ENCODE data around the gene KCNA10. TPM values are rescaled to one million over a fixed set of nuclear protein-coding genes. Genes with fewer than 3 reads are reported as not detected.
A peak's percentile ranks its signal among the peaks of the same experiment; 100 is the strongest.

KCNA10 gene
- total and polyA plus RNA-seq, 2 of the 13 experiments (the other 11 are each of a cell fraction or from before 2014, with no cell fraction given) = not detected

- H3K4me2 ChIP-seq (ENCODE audit: low read depth, low read length) = peak overlapping the region; percentile 74
- intact Hi-C loops (cut with micrococcal nuclease; ENCODE audit: unreplicated experiment) = loop anchor here (1.0 kb wide), 1 partner anchor 60 kb away; no protein-coding TSS in a partner anchor
- FAIRE-seq (no peak), DNase-seq (ENCODE audit: low spot score) (peak; percentile 11), ATAC-seq (peak; percentile 95)
- no peaks in the 10 kb centered on the region for H3K4me1 ChIP-seq (ENCODE audit: insufficient read depth, low read length)
- in situ Hi-C loops (cut with HindIII; ENCODE audit: extremely low pct_ligation_motif_present, low pct_unique_long_range_greater_than_20kb) = loop anchor here (5.0 kb wide), 1 partner anchor 57 kb away; no protein-coding TSS in a partner anchor
- H3K27me3 ChIP-seq (ENCODE audit: control insufficient read depth in 1 of 2, insufficient read depth in 2 of 2, low read length in 2 of 2) = peaks cover 4 to 25% of the 10 kb centered on the region in 2 experiments; a peak in 4 of 5 replicates
- WGBS (ENCODE audit: low lambda C conversion rate) = 20% methylated on average over 17 of the region's 53 CpGs
- no TSS peak for BruUV-seq (replicated peaks)
- peak overlapping the region in 2 of 3 experiments; percentile 28 to 61; a peak in 2 of 6 replicates for H3K4me3 ChIP-seq (replicated peaks in 1 of 3; ENCODE audit: insufficient read depth in 1 of 3, low read depth in 2 of 3, low read length in 3 of 3)
- CTCF ChIA-PET (ENCODE audit: low intra/inter-chr PET ratio, low total read pairs) = interaction anchor here (1.3 to 1.8 kb wide), 2 partner anchors 60 to 65 kb away, joined by 4 to 15 read pairs; no protein-coding TSS in a partner anchor
- peaks cover 8% of the 10 kb centered on the region; the same call in 1 of the 2 replicates for H4K20me1 ChIP-seq (ENCODE audit: insufficient read depth, low read length)
- H3K27ac ChIP-seq (ENCODE audit: extremely low read length, insufficient read depth, low read length) = no peak overlapping the region
- no peak overlapping the region for H3K9ac ChIP-seq (ENCODE audit: insufficient read depth, low read depth, low read length)
- no peak overlapping the region for H2AFZ ChIP-seq (ENCODE audit: low read length)
- POLR2A ChIA-PET = no interaction called here
- H3K36me3 ChIP-seq (replicated peaks in 1 of 2; ENCODE audit: control insufficient read depth in 1 of 2, insufficient read depth in 2 of 2, low read length in 2 of 2) = no peaks in the 10 kb centered on the region
- H3K79me2 ChIP-seq (ENCODE audit: insufficient read depth, low read length) = no peaks in the 10 kb centered on the region
- no peaks in the 10 kb centered on the region for H3K9me3 ChIP-seq (ENCODE audit: low read length)
- no peak for TF ChIP-seq NFYB (CRISPR knock-in tag; IDR thresholded peaks at IDR 0.05)
- no peak for TF ChIP-seq HDAC1 (CRISPR knock-in tag; IDR thresholded peaks at IDR 0.05)
- TF ChIP-seq NCOR1 (IDR thresholded peaks at IDR 0.05; ENCODE audit: borderline replicate concordance, low read length) = no peak
- peak; percentile 81 for TF ChIP-seq XRCC5 (optimal IDR thresholded peaks at IDR 0.05; ENCODE audit: low read length)
- no peak for TF ChIP-seq SSRP1 (CRISPR knock-in tag; IDR thresholded peaks at IDR 0.05)
- TF ChIP-seq SP4 (CRISPR knock-in tag; IDR thresholded peaks at IDR 0.05) = 0 out of 2 replicates have a peak, but pooled peaks have one; percentile 5
- TF ChIP-seq HINFP (CRISPR knock-in tag; IDR thresholded peaks at IDR 0.05; ENCODE audit: low read depth) = no peak
- peak; percentile 82 for TF ChIP-seq MTF2 (CRISPR knock-in tag; IDR thresholded peaks at IDR 0.05; ENCODE audit: borderline replicate concordance)
- TF ChIP-seq SNRNP70 (IDR thresholded peaks at IDR 0.05; ENCODE audit: low read depth, low read length) = no peak
- no peak for TF ChIP-seq ZNF33A (CRISPR knock-in tag; IDR thresholded peaks at IDR 0.05; ENCODE audit: borderline replicate concordance)
- no peak for TF ChIP-seq DNMT1 (CRISPR knock-in tag; IDR thresholded peaks at IDR 0.05)
- TF ChIP-seq MTA3 (CRISPR knock-in tag; IDR thresholded peaks at IDR 0.05) = no peak
- TF ChIP-seq MXD1 (CRISPR knock-in tag; IDR thresholded peaks at IDR 0.05) = 0 out of 2 replicates have a peak, but pooled peaks have one; percentile 33
- TF ChIP-seq RAD21 (CRISPR knock-in tag; IDR thresholded peaks at IDR 0.05) = peak; percentile 63
- peak; percentile 58 for TF ChIP-seq HNRNPLL (IDR thresholded peaks at IDR 0.05; ENCODE audit: low read depth, low read length, poor library complexity, severe bottlenecking)
- TF ChIP-seq TP53 (CRISPR knock-in tag; conservative IDR thresholded peaks at IDR 0.05) = no peak
- TF ChIP-seq HMGXB4 (CRISPR knock-in tag; IDR thresholded peaks at IDR 0.05; ENCODE audit: borderline replicate concordance in 1 of 2, low read depth in 1 of 2) = peak in 1 of 2 experiments; percentile 53; a peak in 1 of 4 replicates
- no peak for TF ChIP-seq ZNF530 (CRISPR knock-in tag; IDR thresholded peaks at IDR 0.05; ENCODE audit: low read depth)
- TF ChIP-seq TOE1 (CRISPR knock-in tag; IDR thresholded peaks at IDR 0.05) = no peak
Measured at GRCh38 chr1:110554871-110555801, 36.2 kb upstream of the KCNA10 start.

Measured in HepG2 (cell line).